SK-N-SH treated with all-trans-retinoic acid at 6 μM for 48 hours (cell line): Measurements from ENCODE around the gene RETREG3.
"Not testable (repeated sequence)": the region's sequence is repeated elsewhere in the genome, so short reads cannot be mapped to it uniquely, and the experiment has no call there.

Experiments
- ATAC-seq: fragments of 200-7000 bp; cut with Tn5 transposase; 3 replicates; pipeline ENCODE4 v1.9.1; 2020; ENCODE audit warnings: mild to moderate bottlenecking, moderate library complexity
- ARNTL ChIP-seq: fragments of 450-650 bp; formaldehyde crosslinking; IDR thresholded peaks from 2 replicates; pipeline ENCODE4 v1.5.0; 2020; ENCODE audit warnings: low read depth, mild to moderate bottlenecking, moderate library complexity, borderline replicate concordance
- BACH2 ChIP-seq: fragments of 250-450 bp; sonication (Bioruptor Pico); IDR thresholded peaks from 2 replicates; pipeline ENCODE4 v1.9.0; 2021; ENCODE audit warnings: mild to moderate bottlenecking, borderline replicate concordance
- CSDC2 ChIP-seq: fragments of 250-450 bp; sonication (Bioruptor Pico); IDR thresholded peaks from 2 replicates; pipeline ENCODE4 v1.5.0; 2020; ENCODE audit warnings: mild to moderate bottlenecking, moderate library complexity
- ESRRG ChIP-seq: fragments of 250-450 bp; sonication (Bioruptor Pico); IDR thresholded peaks from 2 replicates; pipeline ENCODE4 v1.6.1; 2021; ENCODE audit warnings: mild to moderate bottlenecking
- GLIS3 ChIP-seq: fragments of 250-450 bp; sonication (Bioruptor Pico); IDR thresholded peaks from 2 replicates; pipeline ENCODE4 v1.5.0; 2020; ENCODE audit warnings: mild to moderate bottlenecking, moderate library complexity
- ISL1 ChIP-seq: fragments of 250-450 bp; sonication (Bioruptor Pico); IDR thresholded peaks from 2 replicates; pipeline ENCODE4 v2.1.2; 2022; ENCODE audit warnings: mild to moderate bottlenecking, moderate library complexity
- OSR1 ChIP-seq: fragments of 250-450 bp; sonication (Bioruptor Pico); IDR thresholded peaks from 2 replicates; pipeline ENCODE4 v1.8.0; 2022; ENCODE audit warnings: moderate library complexity, mild to moderate bottlenecking, inconsistent platforms
- PPARA ChIP-seq: fragments of 250-450 bp; sonication (Bioruptor Pico); IDR thresholded peaks from 2 replicates; pipeline ENCODE4 v1.5.0; 2020; ENCODE audit warnings: mild to moderate bottlenecking, borderline replicate concordance
- RARB ChIP-seq: fragments of 250-450 bp; sonication (Bioruptor Pico); IDR thresholded peaks from 2 replicates; pipeline ENCODE4 v1.8.0; 2021; ENCODE audit warnings: mild to moderate bottlenecking, moderate library complexity
- SNAI2 ChIP-seq: fragments of 250-450 bp; sonication (Bioruptor Pico); IDR thresholded peaks from 2 replicates; pipeline ENCODE4 v1.5.0; 2020; ENCODE audit warnings: mild to moderate bottlenecking, moderate library complexity
- TCF4 ChIP-seq: fragments of 250-450 bp; sonication (Bioruptor Pico); IDR thresholded peaks from 2 replicates; pipeline ENCODE4 v1.8.0; 2021; ENCODE audit warnings: mild to moderate bottlenecking, moderate library complexity, borderline replicate concordance
- ZC3H10 ChIP-seq: fragments of 250-450 bp; sonication (Bioruptor Pico); IDR thresholded peaks from 2 replicates; pipeline ENCODE4 v1.5.1; 2021; ENCODE audit warnings: mild to moderate bottlenecking, moderate library complexity
- ZFP3 ChIP-seq: fragments of 250-450 bp; sonication (Bioruptor Pico); IDR thresholded peaks from 2 replicates; pipeline ENCODE4 v1.5.0; 2020; ENCODE audit warnings: mild to moderate bottlenecking, moderate library complexity
- ZFP30 ChIP-seq: fragments of 450-650 bp; formaldehyde crosslinking; IDR thresholded peaks from 2 replicates; pipeline ENCODE4 v1.5.0; 2022; ENCODE audit warnings: mild to moderate bottlenecking, moderate library complexity
- ZNF565 ChIP-seq: fragments of 450-650 bp; formaldehyde crosslinking; conservative IDR thresholded peaks from 2 replicates; pipeline ENCODE4 v1.5.0; 2020; ENCODE audit warnings: low read depth, mild to moderate bottlenecking, moderate library complexity
- ZNF70 ChIP-seq: fragments of 450-650 bp; formaldehyde crosslinking; IDR thresholded peaks from 2 replicates; pipeline ENCODE4 v1.5.0; 2020; ENCODE audit warnings: mild to moderate bottlenecking, moderate library complexity
- ZNF8 ChIP-seq: fragments of 450-650 bp; formaldehyde crosslinking; IDR thresholded peaks from 2 replicates; pipeline ENCODE4 v1.5.0; 2020; ENCODE audit warnings: mild to moderate bottlenecking, moderate library complexity
- TF ChIP-seq, protein P1 (sequence below): fragments of 250-450 bp; sonication (Bioruptor Pico); IDR thresholded peaks from 2 replicates; pipeline ENCODE4 v1.8.0; 2020; ENCODE audit warnings: mild to moderate bottlenecking, moderate library complexity, borderline replicate concordance
- TF ChIP-seq, protein P2 (sequence below): fragments of 250-450 bp; sonication (Bioruptor Pico); IDR thresholded peaks from 2 replicates; pipeline ENCODE4 v1.5.1; 2021; ENCODE audit warnings: mild to moderate bottlenecking, moderate library complexity
- TF ChIP-seq, protein P3 (sequence below): fragments of 250-450 bp; sonication (Bioruptor Pico); IDR thresholded peaks from 2 replicates; pipeline ENCODE4 v1.8.0; 2021; ENCODE audit warnings: low read depth, mild to moderate bottlenecking, moderate library complexity, borderline replicate concordance
- TF ChIP-seq, protein P4 (sequence below): fragments of 250-450 bp; sonication (Bioruptor Pico); IDR thresholded peaks from 2 replicates; pipeline ENCODE4 v1.5.1; 2020; ENCODE audit warnings: low read depth, mild to moderate bottlenecking, moderate library complexity

The RETREG3 gene

DNA sequence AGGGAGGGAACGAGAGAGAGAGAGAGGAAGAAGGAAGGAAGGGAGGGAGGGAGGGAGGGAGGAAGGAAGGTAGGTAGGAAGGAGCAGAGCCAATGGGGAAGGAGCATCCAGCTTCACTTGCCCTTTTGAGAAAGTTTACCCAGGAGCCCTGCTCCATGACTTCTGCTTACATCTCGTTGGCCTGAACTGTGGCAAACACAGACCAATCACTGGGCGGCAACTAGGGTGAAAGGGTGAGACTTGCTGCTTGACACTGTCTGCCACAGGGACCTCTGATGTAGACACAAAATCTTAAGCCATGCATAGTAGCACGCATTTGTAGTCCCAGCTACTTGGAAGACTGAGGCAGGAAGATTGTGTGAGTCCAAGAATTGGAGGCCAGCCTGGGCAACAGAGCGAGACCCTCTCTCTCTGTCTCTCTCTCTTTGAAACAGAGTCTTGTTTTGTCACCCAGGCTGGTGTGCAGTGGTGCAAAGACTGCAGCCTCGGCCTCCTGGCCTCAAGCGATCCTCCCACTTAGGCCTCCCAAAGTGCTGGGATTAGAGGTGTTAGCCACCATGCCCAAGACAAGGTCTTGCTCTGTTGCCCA lies 30.4 kb upstream of the RETREG3 start (continued):
- TF ChIP-seq, protein P1, sequence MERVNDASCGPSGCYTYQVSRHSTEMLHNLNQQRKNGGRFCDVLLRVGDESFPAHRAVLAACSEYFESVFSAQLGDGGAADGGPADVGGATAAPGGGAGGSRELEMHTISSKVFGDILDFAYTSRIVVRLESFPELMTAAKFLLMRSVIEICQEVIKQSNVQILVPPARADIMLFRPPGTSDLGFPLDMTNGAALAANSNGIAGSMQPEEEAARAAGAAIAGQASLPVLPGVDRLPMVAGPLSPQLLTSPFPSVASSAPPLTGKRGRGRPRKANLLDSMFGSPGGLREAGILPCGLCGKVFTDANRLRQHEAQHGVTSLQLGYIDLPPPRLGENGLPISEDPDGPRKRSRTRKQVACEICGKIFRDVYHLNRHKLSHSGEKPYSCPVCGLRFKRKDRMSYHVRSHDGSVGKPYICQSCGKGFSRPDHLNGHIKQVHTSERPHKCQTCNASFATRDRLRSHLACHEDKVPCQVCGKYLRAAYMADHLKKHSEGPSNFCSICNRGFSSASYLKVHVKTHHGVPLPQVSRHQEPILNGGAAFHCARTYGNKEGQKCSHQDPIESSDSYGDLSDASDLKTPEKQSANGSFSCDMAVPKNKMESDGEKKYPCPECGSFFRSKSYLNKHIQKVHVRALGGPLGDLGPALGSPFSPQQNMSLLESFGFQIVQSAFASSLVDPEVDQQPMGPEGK (CRISPR knock-in tag) = no peak
- TF ChIP-seq ISL1 (CRISPR knock-in tag) = no peak
- no peak for TF ChIP-seq ARNTL (CRISPR knock-in tag)
- TF ChIP-seq ZFP30 (CRISPR knock-in tag) = no peak
- no peak for TF ChIP-seq ZNF70 (CRISPR knock-in tag)
- no peak for TF ChIP-seq CSDC2 (CRISPR knock-in tag)
- TF ChIP-seq PPARA (CRISPR knock-in tag) = no peak
- TF ChIP-seq BACH2 (CRISPR knock-in tag) = no peak

DNA sequence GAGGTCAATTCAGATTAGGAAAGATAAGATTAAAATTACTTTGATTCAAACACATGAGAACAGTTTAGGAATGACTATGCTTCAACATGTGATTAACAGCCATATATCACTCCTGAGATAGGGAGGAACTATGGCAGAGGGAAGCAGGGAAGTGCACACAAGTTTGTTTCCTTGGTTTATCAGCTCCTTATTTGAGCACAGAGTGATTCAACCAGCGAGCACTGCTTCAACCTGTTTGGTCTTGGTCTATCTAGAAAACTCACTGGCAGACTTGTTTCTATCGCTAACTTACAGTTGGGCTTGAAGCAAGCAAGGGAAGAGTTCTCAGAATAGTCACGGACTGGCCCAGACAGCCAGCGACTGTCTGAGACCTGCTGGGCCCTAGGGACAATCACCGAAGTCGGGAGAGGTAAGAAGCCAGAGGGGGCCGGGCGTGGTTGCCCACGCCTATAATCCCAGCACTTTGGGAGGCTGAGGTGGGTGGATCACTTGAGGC lies 23.8 kb upstream of the RETREG3 start:
- no peak for ATAC-seq
- TF ChIP-seq GLIS3 (CRISPR knock-in tag) = no peak
- no peak for TF ChIP-seq OSR1 (CRISPR knock-in tag)
- TF ChIP-seq PPARA (CRISPR knock-in tag) = no peak
- TF ChIP-seq ARNTL (CRISPR knock-in tag) = no peak
- TF ChIP-seq ZFP30 (CRISPR knock-in tag) = no peak
- TF ChIP-seq TCF4 = no peak
- TF ChIP-seq, protein P1 (CRISPR knock-in tag) = no peak

DNA sequence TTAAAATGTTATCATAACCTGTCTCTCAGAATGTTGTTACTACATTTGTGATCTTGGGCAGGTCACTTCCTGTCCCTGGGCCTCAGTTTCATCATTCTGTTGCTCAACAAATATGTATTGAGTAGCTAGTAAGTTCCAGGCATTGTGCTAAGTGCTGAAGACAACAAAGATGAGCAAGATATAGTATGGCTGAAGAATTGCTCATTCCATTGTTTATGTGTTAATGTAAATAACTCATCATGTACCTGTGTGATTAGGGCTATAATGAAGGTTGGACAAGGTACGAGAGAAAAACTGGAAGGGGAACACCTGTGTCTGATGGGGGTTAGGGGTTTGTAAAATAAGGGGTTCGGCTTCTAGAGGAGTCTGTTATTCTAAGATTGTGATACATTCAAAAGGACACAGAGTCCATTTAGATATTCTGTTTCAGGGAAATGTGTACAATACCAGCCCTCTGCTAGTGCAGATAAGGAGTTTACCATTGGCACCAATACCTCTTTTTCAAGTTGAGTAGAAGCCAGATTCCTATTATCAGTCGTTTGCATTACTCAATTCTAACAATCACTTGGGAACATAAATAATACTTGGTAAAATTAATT lies 20.3 kb upstream of the RETREG3 start:
- TF ChIP-seq, protein P2, sequence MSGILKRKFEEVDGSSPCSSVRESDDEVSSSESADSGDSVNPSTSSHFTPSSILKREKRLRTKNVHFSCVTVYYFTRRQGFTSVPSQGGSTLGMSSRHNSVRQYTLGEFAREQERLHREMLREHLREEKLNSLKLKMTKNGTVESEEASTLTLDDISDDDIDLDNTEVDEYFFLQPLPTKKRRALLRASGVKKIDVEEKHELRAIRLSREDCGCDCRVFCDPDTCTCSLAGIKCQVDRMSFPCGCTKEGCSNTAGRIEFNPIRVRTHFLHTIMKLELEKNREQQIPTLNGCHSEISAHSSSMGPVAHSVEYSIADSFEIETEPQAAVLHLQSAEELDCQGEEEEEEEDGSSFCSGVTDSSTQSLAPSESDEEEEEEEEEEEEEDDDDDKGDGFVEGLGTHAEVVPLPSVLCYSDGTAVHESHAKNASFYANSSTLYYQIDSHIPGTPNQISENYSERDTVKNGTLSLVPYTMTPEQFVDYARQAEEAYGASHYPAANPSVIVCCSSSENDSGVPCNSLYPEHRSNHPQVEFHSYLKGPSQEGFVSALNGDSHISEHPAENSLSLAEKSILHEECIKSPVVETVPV = no peak
- no peak for TF ChIP-seq SNAI2
- TF ChIP-seq GLIS3 (CRISPR knock-in tag) = no peak
- no peak for TF ChIP-seq TCF4
- no peak for TF ChIP-seq ZNF8 (CRISPR knock-in tag)
- TF ChIP-seq ZFP30 (CRISPR knock-in tag) = no peak
- TF ChIP-seq RARB = no peak
- TF ChIP-seq, protein P3, sequence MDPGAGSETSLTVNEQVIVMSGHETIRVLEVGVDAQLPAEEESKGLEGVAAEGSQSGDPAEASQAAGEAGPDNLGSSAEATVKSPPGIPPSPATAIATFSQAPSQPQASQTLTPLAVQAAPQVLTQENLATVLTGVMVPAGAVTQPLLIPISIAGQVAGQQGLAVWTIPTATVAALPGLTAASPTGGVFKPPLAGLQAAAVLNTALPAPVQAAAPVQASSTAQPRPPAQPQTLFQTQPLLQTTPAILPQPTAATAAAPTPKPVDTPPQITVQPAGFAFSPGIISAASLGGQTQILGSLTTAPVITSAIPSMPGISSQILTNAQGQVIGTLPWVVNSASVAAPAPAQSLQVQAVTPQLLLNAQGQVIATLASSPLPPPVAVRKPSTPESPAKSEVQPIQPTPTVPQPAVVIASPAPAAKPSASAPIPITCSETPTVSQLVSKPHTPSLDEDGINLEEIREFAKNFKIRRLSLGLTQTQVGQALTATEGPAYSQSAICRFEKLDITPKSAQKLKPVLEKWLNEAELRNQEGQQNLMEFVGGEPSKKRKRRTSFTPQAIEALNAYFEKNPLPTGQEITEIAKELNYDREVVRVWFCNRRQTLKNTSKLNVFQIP (CRISPR knock-in tag) = no peak
- TF ChIP-seq ZFP3 (CRISPR knock-in tag) = no peak
- TF ChIP-seq ZNF565 = no peak
- TF ChIP-seq CSDC2 (CRISPR knock-in tag) = no peak
- TF ChIP-seq ISL1 (CRISPR knock-in tag) = no peak
- TF ChIP-seq, protein P1 (CRISPR knock-in tag) = no peak
- no peak for TF ChIP-seq BACH2 (CRISPR knock-in tag)
- no peak for TF ChIP-seq ESRRG (CRISPR knock-in tag)
- TF ChIP-seq ARNTL (CRISPR knock-in tag) = no peak
- TF ChIP-seq, protein P4, sequence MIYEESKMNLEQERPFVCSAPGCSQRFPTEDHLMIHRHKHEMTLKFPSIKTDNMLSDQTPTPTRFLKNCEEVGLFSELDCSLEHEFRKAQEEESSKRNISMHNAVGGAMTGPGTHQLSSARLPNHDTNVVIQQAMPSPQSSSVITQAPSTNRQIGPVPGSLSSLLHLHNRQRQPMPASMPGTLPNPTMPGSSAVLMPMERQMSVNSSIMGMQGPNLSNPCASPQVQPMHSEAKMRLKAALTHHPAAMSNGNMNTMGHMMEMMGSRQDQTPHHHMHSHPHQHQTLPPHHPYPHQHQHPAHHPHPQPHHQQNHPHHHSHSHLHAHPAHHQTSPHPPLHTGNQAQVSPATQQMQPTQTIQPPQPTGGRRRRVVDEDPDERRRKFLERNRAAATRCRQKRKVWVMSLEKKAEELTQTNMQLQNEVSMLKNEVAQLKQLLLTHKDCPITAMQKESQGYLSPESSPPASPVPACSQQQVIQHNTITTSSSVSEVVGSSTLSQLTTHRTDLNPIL (CRISPR knock-in tag) = no peak
- TF ChIP-seq ZNF70 (CRISPR knock-in tag) = no peak
- no peak for TF ChIP-seq ZC3H10
- TF ChIP-seq, all 23 proteins: peak for 0
- no peak for ATAC-seq

DNA sequence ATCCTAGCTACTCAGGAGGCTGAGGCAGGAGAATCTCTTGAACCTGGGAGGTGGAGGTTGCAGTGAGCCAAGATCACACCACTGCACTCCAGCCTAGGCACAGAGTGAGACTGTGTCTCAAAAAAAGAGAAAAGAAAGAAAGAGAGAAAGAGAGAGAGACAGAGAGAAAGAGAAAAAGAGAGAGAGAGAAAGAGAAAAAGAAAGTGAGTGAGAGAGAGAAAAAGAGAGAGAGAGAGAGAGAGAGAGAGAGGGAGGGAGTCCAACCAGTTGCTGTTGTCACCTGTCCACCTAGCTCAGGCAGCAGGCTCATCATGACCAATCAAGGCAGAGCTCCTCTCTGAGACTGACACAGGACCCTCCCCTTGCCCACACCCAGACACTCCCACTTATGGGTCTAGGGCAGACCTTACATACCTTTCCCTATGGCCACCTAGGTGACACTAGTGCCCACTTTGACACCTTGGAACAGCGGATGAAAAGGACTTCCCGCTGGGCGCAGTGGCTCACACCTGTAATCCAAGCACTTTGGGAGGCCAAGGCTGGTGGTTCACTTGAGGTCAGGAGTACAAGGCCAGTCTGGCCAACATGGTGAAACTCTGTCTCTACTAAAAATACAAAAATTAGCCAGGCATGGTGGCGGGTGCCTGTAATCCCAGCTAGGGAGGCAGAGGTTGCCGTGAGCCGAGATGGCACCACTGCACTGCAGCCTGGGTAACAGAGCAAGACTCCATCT lies 18.0 kb upstream of the RETREG3 start:
- ATAC-seq = not testable (repeated sequence)
